ENCODE measurements around the gene PAQR7.

PAQR7 gene

DNA sequence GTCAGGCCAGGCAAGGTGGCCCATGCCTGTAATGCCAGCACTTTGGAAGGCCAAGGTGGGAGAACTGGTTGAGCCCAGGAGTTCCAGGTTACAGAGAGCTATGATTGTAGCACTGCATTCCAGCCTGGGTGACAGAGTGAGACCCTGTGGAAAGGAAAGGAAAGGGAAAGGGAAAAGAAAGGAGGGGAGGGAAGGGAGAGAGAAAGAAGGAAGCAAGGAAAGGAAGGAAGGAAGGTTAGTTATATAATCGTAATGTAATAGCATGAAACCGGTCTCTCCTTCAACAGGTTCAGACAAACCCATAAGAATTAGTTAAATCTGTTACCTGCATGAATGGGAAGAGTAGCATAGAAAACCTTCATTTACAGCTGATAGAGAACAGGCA, 1.2 kb upstream of the PAQR7 start:
- no peak overlapping the region for H3K4me2 ChIP-seq (ENCODE audit: low read length)
- no peaks in the 10 kb centered on the region for H4K20me1 ChIP-seq (ENCODE audit: insufficient read depth, low read length)
- H3K4me3 ChIP-seq (ENCODE audit: low read depth, low read length, poor library complexity, severe bottlenecking) = no peak overlapping the region
- H3K79me2 ChIP-seq (ENCODE audit: insufficient read depth, low read length) = no peaks in the 10 kb centered on the region
- no peaks in the 10 kb centered on the region for H3K27me3 ChIP-seq (ENCODE audit: insufficient read depth, low read length)
- no peak overlapping the region for H3K9ac ChIP-seq (ENCODE audit: low read length)
- no peak overlapping the region for H3K27ac ChIP-seq (ENCODE audit: low read depth, low read length, poor library complexity, severe bottlenecking)
- TF ChIP-seq, protein P1, sequence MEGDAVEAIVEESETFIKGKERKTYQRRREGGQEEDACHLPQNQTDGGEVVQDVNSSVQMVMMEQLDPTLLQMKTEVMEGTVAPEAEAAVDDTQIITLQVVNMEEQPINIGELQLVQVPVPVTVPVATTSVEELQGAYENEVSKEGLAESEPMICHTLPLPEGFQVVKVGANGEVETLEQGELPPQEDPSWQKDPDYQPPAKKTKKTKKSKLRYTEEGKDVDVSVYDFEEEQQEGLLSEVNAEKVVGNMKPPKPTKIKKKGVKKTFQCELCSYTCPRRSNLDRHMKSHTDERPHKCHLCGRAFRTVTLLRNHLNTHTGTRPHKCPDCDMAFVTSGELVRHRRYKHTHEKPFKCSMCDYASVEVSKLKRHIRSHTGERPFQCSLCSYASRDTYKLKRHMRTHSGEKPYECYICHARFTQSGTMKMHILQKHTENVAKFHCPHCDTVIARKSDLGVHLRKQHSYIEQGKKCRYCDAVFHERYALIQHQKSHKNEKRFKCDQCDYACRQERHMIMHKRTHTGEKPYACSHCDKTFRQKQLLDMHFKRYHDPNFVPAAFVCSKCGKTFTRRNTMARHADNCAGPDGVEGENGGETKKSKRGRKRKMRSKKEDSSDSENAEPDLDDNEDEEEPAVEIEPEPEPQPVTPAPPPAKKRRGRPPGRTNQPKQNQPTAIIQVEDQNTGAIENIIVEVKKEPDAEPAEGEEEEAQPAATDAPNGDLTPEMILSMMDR (IDR thresholded peaks at IDR 0.05; ENCODE audit: low read length) = no peak
- TF ChIP-seq EZH2 (IDR thresholded peaks at IDR 0.05; ENCODE audit: borderline replicate concordance, low read length) = no peak
- no peak overlapping the region for H2AFZ ChIP-seq (ENCODE audit: low read length)
- no peaks in the 10 kb centered on the region for H3K36me3 ChIP-seq (ENCODE audit: insufficient read depth, low read length)
- H3K9me2 ChIP-seq (ENCODE audit: low read depth, low read length) = no peaks in the 10 kb centered on the region
- H3K9me3 ChIP-seq (ENCODE audit: low read length) = no peaks in the 10 kb centered on the region
- H3F3A ChIP-seq (ENCODE audit: insufficient read depth, low read length) = no peaks in the 10 kb centered on the region
- H3K4me1 ChIP-seq (ENCODE audit: insufficient read depth, low read length, severe bottlenecking) = peaks cover 24% of the 10 kb centered on the region

GRCh38 chr1:25875856-25876692, 566 bp upstream of the PAQR7 start:
- H3K9me3 ChIP-seq (ENCODE audit: low read length) = no peaks in the 10 kb centered on the region
- no peak for TF ChIP-seq EZH2 (IDR thresholded peaks at IDR 0.05; ENCODE audit: borderline replicate concordance, low read length)
- TF ChIP-seq, protein P1 (IDR thresholded peaks at IDR 0.05; ENCODE audit: low read length) = no peak
- no peaks in the 10 kb centered on the region for H3K27me3 ChIP-seq (ENCODE audit: insufficient read depth, low read length)
- no peaks in the 10 kb centered on the region for H3K36me3 ChIP-seq (ENCODE audit: insufficient read depth, low read length)
- H3K9ac ChIP-seq (ENCODE audit: low read length) = peak overlapping the region; percentile 52; the same call in 1 of the 2 replicates
- H3F3A ChIP-seq (ENCODE audit: insufficient read depth, low read length) = no peaks in the 10 kb centered on the region
- H3K4me1 ChIP-seq (ENCODE audit: insufficient read depth, low read length, severe bottlenecking) = peaks cover 24% of the 10 kb centered on the region
- H3K4me2 ChIP-seq (ENCODE audit: low read length) = peak overlapping the region; percentile 80
- no peaks in the 10 kb centered on the region for H3K9me2 ChIP-seq (ENCODE audit: low read depth, low read length)
- H2AFZ ChIP-seq (ENCODE audit: low read length) = no peak overlapping the region
- H4K20me1 ChIP-seq (ENCODE audit: insufficient read depth, low read length) = no peaks in the 10 kb centered on the region
- no peaks in the 10 kb centered on the region for H3K79me2 ChIP-seq (ENCODE audit: insufficient read depth, low read length)
- H3K27ac ChIP-seq (ENCODE audit: low read depth, low read length, poor library complexity, severe bottlenecking) = no peak overlapping the region
- peak overlapping the region; percentile 59 for H3K4me3 ChIP-seq (ENCODE audit: low read depth, low read length, poor library complexity, severe bottlenecking)

DNA sequence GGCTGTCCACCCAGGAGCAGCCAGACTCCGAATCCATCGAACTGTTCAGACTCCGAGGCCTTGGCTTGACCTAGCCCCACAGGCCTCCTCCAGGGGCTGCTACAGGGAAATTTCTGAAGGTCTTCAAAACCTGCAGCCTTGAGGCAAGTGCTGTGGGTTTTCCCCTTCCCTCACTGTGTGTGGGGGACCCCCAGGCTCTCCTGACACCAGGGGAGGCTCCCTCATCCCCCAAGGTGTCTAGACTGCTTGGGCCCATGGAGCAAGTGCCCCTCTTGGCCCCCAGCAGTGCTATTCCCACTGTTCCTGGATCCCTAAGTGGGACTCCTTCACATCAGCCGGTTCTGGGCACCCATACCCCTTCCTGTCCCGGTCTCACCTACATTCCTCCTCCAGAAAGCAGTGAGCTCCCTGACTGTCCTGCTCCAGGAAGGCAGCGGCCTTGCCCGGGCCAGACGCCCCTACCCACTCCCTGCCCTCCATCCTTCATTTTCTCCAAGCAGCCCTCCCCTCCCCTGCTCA, 814 bp downstream of the PAQR7 start:
- Histone ChIP-seq H3K9ac (ENCODE audit: low read length) (peak overlapping the region; percentile 52), H3K4me3 (ENCODE audit: low read depth, low read length, poor library complexity, severe bottlenecking) (peak overlapping the region; percentile 59), H3K9me3 (ENCODE audit: low read length) (no peaks in the 10 kb centered on the region)

More for the DNA sequence above, 814 bp downstream of the PAQR7 start:
- Histone ChIP-seq H4K20me1 (ENCODE audit: insufficient read depth, low read length) (no peaks in the 10 kb centered on the region), H3K4me2 (ENCODE audit: low read length) (peak overlapping the region; percentile 80), H3K36me3 (ENCODE audit: insufficient read depth, low read length) (no peaks in the 10 kb centered on the region), H3K4me1 (ENCODE audit: insufficient read depth, low read length, severe bottlenecking) (peaks cover 24% of the 10 kb centered on the region), H3K79me2 (ENCODE audit: insufficient read depth, low read length) (no peaks in the 10 kb centered on the region), H3F3A (ENCODE audit: insufficient read depth, low read length) (no peaks in the 10 kb centered on the region), H3K9me2 (ENCODE audit: low read depth, low read length) (no peaks in the 10 kb centered on the region), H2AFZ (ENCODE audit: low read length) (no peak overlapping the region), H3K27ac (ENCODE audit: low read depth, low read length, poor library complexity, severe bottlenecking) (no peak overlapping the region), H3K27me3 (ENCODE audit: insufficient read depth, low read length) (no peaks in the 10 kb centered on the region)
- TF ChIP-seq, protein P1 (IDR thresholded peaks at IDR 0.05; ENCODE audit: low read length) = no peak
- TF ChIP-seq EZH2 (IDR thresholded peaks at IDR 0.05; ENCODE audit: borderline replicate concordance, low read length) = no peak

Data from OCI-LY1 (cell line).